MCF 10A (cell line): Measurements from ENCODE around the gene PPFIA2. TPM values are rescaled to one million over a fixed set of nuclear protein-coding genes. Genes with fewer than 3 reads are reported as not detected.

Source experiments
- BruUV-seq: library from RNA; stranded (reverse); fragments of 400-500 nt; replicated peaks from 2 replicates; lab custom pipeline; 2021; lab: Mats Ljungman, UMichigan
- CTCF ChIA-PET: fragments of 300-600 bp; sonication (Branson Sonifier 250); formaldehyde crosslinking; extraction: SDS; loops from one replicate; lab custom pipeline; 2021; ENCODE audit warnings: antibody characterized with exemption, inconsistent platforms; lab: Yijun Ruan, JAX
- POLR2A ChIA-PET: fragments of 300-600, 350-650 bp; sonication (Branson Sonifier 250); formaldehyde crosslinking; extraction: SDS; loops from one replicate; lab custom pipeline; 2020; ENCODE audit warnings: antibody characterized with exemption, inconsistent platforms; lab: Yijun Ruan, JAX
- DNase-seq: peaks from one replicate; pipeline ENCODE4 v3.0.0-alpha.2; 2018; ENCODE audit not compliant: unreplicated experiment
- H3K27ac Mint-ChIP-seq: one replicate; pipeline ENCODE4 v1.8.0; 2022; ENCODE audit warnings: mild to moderate bottlenecking, low read depth, mixed read lengths; ENCODE audit not compliant: unreplicated experiment
- H3K27me3 Mint-ChIP-seq: one replicate; pipeline ENCODE4 v1.8.0; 2022; ENCODE audit warnings: mixed read lengths; ENCODE audit not compliant: insufficient read depth, unreplicated experiment
- H3K36me3 Mint-ChIP-seq: one replicate; pipeline ENCODE4 v1.8.0; 2022; ENCODE audit warnings: mild to moderate bottlenecking, moderate library complexity, mixed read lengths; ENCODE audit not compliant: insufficient read depth, unreplicated experiment
- H3K4me1 Mint-ChIP-seq: one replicate; pipeline ENCODE4 v1.8.0; 2022; ENCODE audit warnings: mixed read lengths; ENCODE audit not compliant: insufficient read depth, unreplicated experiment
- H3K4me3 Mint-ChIP-seq: one replicate; pipeline ENCODE4 v1.8.0; 2022; ENCODE audit warnings: mild to moderate bottlenecking, moderate library complexity, mixed read lengths; ENCODE audit not compliant: unreplicated experiment
- H3K9me3 Mint-ChIP-seq: one replicate; pipeline ENCODE4 v1.8.0; 2022; ENCODE audit warnings: mixed read lengths; ENCODE audit not compliant: unreplicated experiment
- CTCF ChIP-seq: fragments of 200-600 bp; IDR thresholded peaks from one replicate; pipeline ENCODE4 v1.8.0; 2022; ENCODE audit warnings: antibody characterized with exemption, mild to moderate bottlenecking; ENCODE audit not compliant: unreplicated experiment
- intact Hi-C: fragments of 100-400 bp; cut with micrococcal nuclease; formaldehyde crosslinking; loops from 2 replicates; pipeline ENCODE4 v1.14.1; 2022
- total RNA-seq: library from RNA; stranded (reverse); gene quantifications from 2 replicates; pipeline ENCODE4 v1.2.3, GENCODE V29; 2022

PPFIA2 gene
- total RNA-seq, 1 experiment from 2014 or later: 2.2 TPM

- POLR2A ChIA-PET: interaction anchor here (0.6 kb wide), 1 partner anchor 12 kb away, joined by 3 read pairs; no protein-coding TSS in a partner anchor
- BruUV-seq: no TSS peak
- Mint-ChIP-seq H3K9me3 (no peaks in the 10 kb centered on the region), H3K4me1 (no peaks in the 10 kb centered on the region), H3K27me3 (peaks cover 9% of the 10 kb centered on the region), H3K4me3 (no peak overlapping the region), H3K36me3 (no peaks in the 10 kb centered on the region), H3K27ac (no peak overlapping the region)
- intact Hi-C loops: no loop called here
- DNase-seq: no peak
- TF ChIP-seq CTCF: no peak
- CTCF ChIA-PET: interaction anchor here (2.1 kb wide), 1 partner anchor 10 kb away, joined by 11 read pairs; no protein-coding TSS in a partner anchor
Observed at GRCh38 chr12:81441629-81442028, 317.5 kb downstream of the PPFIA2 start.

DNA sequence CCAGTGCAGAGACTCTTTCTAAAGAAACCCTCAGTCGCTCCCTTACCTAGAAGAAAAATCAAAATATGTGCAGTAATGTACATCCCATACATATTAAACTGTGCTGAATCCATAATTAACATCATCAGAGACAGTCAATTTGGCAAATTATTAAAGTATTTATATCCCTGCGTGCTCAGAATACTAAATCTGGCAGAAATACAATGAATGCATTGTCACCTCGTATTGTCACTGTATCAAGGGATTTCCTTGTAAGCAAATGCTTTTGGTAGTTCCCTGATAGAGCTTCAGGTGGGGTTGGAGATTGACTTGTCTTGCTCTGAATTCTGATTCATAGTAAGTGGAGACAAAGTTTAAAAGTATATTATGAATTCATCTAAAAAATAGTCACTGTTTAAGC, 319.1 kb downstream of the PPFIA2 start:
- intact Hi-C loops: no loop called here
- H3K4me3 Mint-ChIP-seq: no peak overlapping the region

GRCh38 chr12:81439344-81439743, 319.8 kb downstream of the PPFIA2 start:
- DNase-seq: no peak
- no peak for TF ChIP-seq CTCF
- Mint-ChIP-seq H3K36me3 (no peaks in the 10 kb centered on the region), H3K4me3 (no peak overlapping the region), H3K9me3 (no peaks in the 10 kb centered on the region), H3K4me1 (no peaks in the 10 kb centered on the region), H3K27me3 (no peaks in the 10 kb centered on the region), H3K27ac (no peak overlapping the region)
- no TSS peak for BruUV-seq
- CTCF ChIA-PET: interaction anchor here (0.6 kb wide), 1 partner anchor 939 kb away, joined by 3 read pairs; no protein-coding TSS in a partner anchor
- intact Hi-C loops: no loop called here
- POLR2A ChIA-PET: no interaction called here

More for the DNA sequence above, 319.1 kb downstream of the PPFIA2 start:
- Mint-ChIP-seq H3K36me3 (no peaks in the 10 kb centered on the region), H3K27ac (no peak overlapping the region), H3K27me3 (no peaks in the 10 kb centered on the region), H3K9me3 (no peaks in the 10 kb centered on the region), H3K4me1 (no peaks in the 10 kb centered on the region)
- ChIA-PET CTCF (interaction anchor here (0.6 to 0.7 kb wide), 2 partner anchors 11 to 938 kb away, joined by 3 to 6 read pairs; no protein-coding TSS in a partner anchor), POLR2A (no interaction called here)
- no peak for DNase-seq
- BruUV-seq: no TSS peak
- no peak for TF ChIP-seq CTCF

GRCh38 chr12:81417056-81417455, 342.1 kb downstream of the PPFIA2 start:
- TF ChIP-seq CTCF: no peak
- no peak for DNase-seq
- no peaks in the 10 kb centered on the region for H3K36me3 Mint-ChIP-seq
- intact Hi-C loops: no loop called here
- H3K27ac Mint-ChIP-seq: no peak overlapping the region
- CTCF ChIA-PET: no interaction called here
- BruUV-seq: no TSS peak
- no peak overlapping the region for H3K4me3 Mint-ChIP-seq
- H3K4me1 Mint-ChIP-seq: no peaks in the 10 kb centered on the region
- peaks cover 7% of the 10 kb centered on the region for H3K9me3 Mint-ChIP-seq
- H3K27me3 Mint-ChIP-seq: peaks cover 32% of the 10 kb centered on the region
- POLR2A ChIA-PET: no interaction called here
